Neuronal stem cell (in vitro differentiated cells): Measurements from ENCODE around the gene SLF1.

Source experiments
- DNase-seq: peaks from one replicate; pipeline ENCODE4 v3.0.0-alpha.2; 2013; ENCODE audit warnings: low spot score
- H2AFZ ChIP-seq: one replicate; pipeline ENCODE4 v1.6.1; 2013; ENCODE audit warnings: mild to moderate bottlenecking, low read length, inconsistent platforms
- H2AK5ac ChIP-seq: 2 replicates; pipeline ENCODE4 v1.6.1; 2013; ENCODE audit warnings: low read depth, mild to moderate bottlenecking, inconsistent platforms, low read length, moderate library complexity, mixed read lengths
- H2BK120ac ChIP-seq: 2 replicates; pipeline ENCODE4 v1.6.1; 2013; ENCODE audit warnings: low read depth, mild to moderate bottlenecking, inconsistent platforms, low read length, moderate library complexity, mixed read lengths
- H2BK12ac ChIP-seq: one replicate; pipeline ENCODE4 v1.6.1; 2013; ENCODE audit warnings: low read length, inconsistent platforms
- H2BK15ac ChIP-seq: 2 replicates; pipeline ENCODE4 v1.6.1; 2013; ENCODE audit warnings: mild to moderate bottlenecking, low read length, inconsistent platforms, mixed read lengths
- H2BK5ac ChIP-seq: one replicate; pipeline ENCODE4 v1.6.1; 2013; ENCODE audit warnings: inconsistent platforms, mild to moderate bottlenecking, low read length, moderate library complexity
- H3K14ac ChIP-seq: one replicate; pipeline ENCODE4 v1.6.1; 2013; ENCODE audit warnings: low read length, inconsistent platforms
- H3K18ac ChIP-seq: 2 replicates; pipeline ENCODE4 v1.6.1; 2013; ENCODE audit warnings: low read length, inconsistent platforms
- H3K23ac ChIP-seq: 2 replicates; pipeline ENCODE4 v1.6.1; 2013; ENCODE audit warnings: low read depth, mild to moderate bottlenecking, mixed read lengths, low read length, inconsistent platforms; ENCODE audit not compliant: poor library complexity
- H3K27ac ChIP-seq: replicated peaks from 3 replicates; pipeline ENCODE4 v1.5.1; 2013; ENCODE audit warnings: low read length, inconsistent platforms
- H3K27me3 ChIP-seq, 3 experiments: 2 replicates each; pipeline ENCODE4 v1.6.1; 2013; ENCODE audit warnings: low read length in 3 of 3, mild to moderate bottlenecking in 2 of 3, inconsistent platforms in 1 of 3, low read depth in 1 of 3, mixed read lengths in 1 of 3, moderate library complexity in 1 of 3; ENCODE audit not compliant: control insufficient read depth in 3 of 3, insufficient read depth in 3 of 3
- H3K36me3 ChIP-seq, 2 donors: replicated peaks in 1 of 2; 2 replicates each; pipeline ENCODE4 v1.6.1; 2013; ENCODE audit warnings: low read length in 2 of 2; ENCODE audit not compliant: control insufficient read depth in 2 of 2, insufficient read depth in 2 of 2
- H3K4ac ChIP-seq: 2 replicates; pipeline ENCODE4 v1.6.1; 2013; ENCODE audit warnings: inconsistent platforms, mild to moderate bottlenecking, low read length, moderate library complexity
- H3K4me1 ChIP-seq, 2 donors: 1 replicate in 1 of 2; 2 replicates in 1 of 2; pipeline ENCODE4 v1.6.1; 2013; ENCODE audit warnings: low read length in 2 of 2, low read depth in 1 of 2; ENCODE audit not compliant: control insufficient read depth in 2 of 2, insufficient read depth in 1 of 2
- H3K4me2 ChIP-seq: one replicate; pipeline ENCODE4 v1.6.1; 2013; ENCODE audit warnings: mild to moderate bottlenecking, low read length, inconsistent platforms; ENCODE audit not compliant: insufficient read depth, poor library complexity, severe bottlenecking
- H3K4me3 ChIP-seq, 2 donors: 2 replicates each; pipeline ENCODE4 v1.5.1; 2013; ENCODE audit warnings: low read length in 2 of 2, mild to moderate bottlenecking in 2 of 2, inconsistent platforms in 1 of 2, moderate library complexity in 1 of 2
- H3K79me1 ChIP-seq: one replicate; pipeline ENCODE4 v1.6.1; 2013; ENCODE audit warnings: low read depth, mild to moderate bottlenecking, inconsistent platforms, low read length, moderate library complexity
- H3K9ac ChIP-seq: one replicate; pipeline ENCODE4 v1.6.1; 2013; ENCODE audit warnings: mild to moderate bottlenecking, low read depth, low read length, inconsistent platforms; ENCODE audit not compliant: poor library complexity
- H3K9me3 ChIP-seq, 2 donors: replicated peaks in 1 of 2; 2 replicates each; pipeline versions ENCODE3 to v1.6.1; 2013; ENCODE audit warnings: low read length in 2 of 2, mild to moderate bottlenecking in 2 of 2, inconsistent platforms in 1 of 2, low read depth in 1 of 2, mixed read lengths in 1 of 2, moderate library complexity in 1 of 2; ENCODE audit not compliant: control insufficient read depth in 2 of 2, insufficient read depth in 1 of 2
- H4K8ac ChIP-seq: one replicate; pipeline ENCODE4 v1.6.1; 2013; ENCODE audit warnings: low read depth, mild to moderate bottlenecking, inconsistent platforms, low read length, moderate library complexity
- H4K91ac ChIP-seq: one replicate; pipeline ENCODE4 v1.6.1; 2013; ENCODE audit warnings: low read length, low read depth, mild to moderate bottlenecking, inconsistent platforms; ENCODE audit not compliant: poor library complexity
- WGBS, 2 donors: extraction: QIAGEN DNeasy Blood & Tissue Kit; methylation state at CpG; one replicate each; pipeline ENCODE4 v1.1.7; 2013; ENCODE audit warnings: missing lambda C conversion rate in 2 of 2, mixed read lengths in 1 of 2; ENCODE audit not compliant: insufficient read length in 2 of 2, insufficient replicate concordance in 1 of 2; ENCODE audit errors: extremely low coverage in 2 of 2; 5-methylcytosine and 5-hydroxymethylcytosine counted together

SLF1 gene

GRCh38 chr5:94682814-94683520, 64.5 kb downstream of the SLF1 start:
- no peak for DNase-seq
- Histone ChIP-seq H3K4me2 (no peak overlapping the region), H3K27ac (no peak overlapping the region), H3K23ac (no peak overlapping the region), H3K4ac (no peak overlapping the region), H3K18ac (no peak overlapping the region), H2BK12ac (no peak overlapping the region), H2AK5ac (no peak overlapping the region), H3K14ac (no peak overlapping the region), H3K4me3 (no peak overlapping the region), H2BK5ac (no peak overlapping the region), H2AFZ (no peak overlapping the region), H4K91ac (no peak overlapping the region), H4K8ac (no peak overlapping the region), H3K9me3 (peaks cover 0 to 2% of the 10 kb centered on the region in 2 donors), H3K9ac (no peak overlapping the region), H3K36me3 (peaks cover 4 to 67% of the 10 kb centered on the region in 2 donors), H2BK15ac (no peak overlapping the region), H3K4me1 (peaks cover 0 to 6% of the 10 kb centered on the region in 2 donors), H3K79me1 (no peaks in the 10 kb centered on the region), H2BK120ac (no peak overlapping the region), H3K27me3 (no peaks in the 10 kb centered on the region)
- 100% methylated on average over 1 of the region's 5 CpGs; no CpG with 5 or more reads in 1 of the 2 donors for WGBS, 2 donors

GRCh38 chr5:94689908-94690307, 71.4 kb downstream of the SLF1 start:
- no peak overlapping the region for H2AK5ac ChIP-seq
- no peak overlapping the region for H3K4me2 ChIP-seq
- no peak overlapping the region for H2BK5ac ChIP-seq
- no peak overlapping the region for H3K27ac ChIP-seq
- H3K79me1 ChIP-seq = no peaks in the 10 kb centered on the region
- no peak overlapping the region for H2BK12ac ChIP-seq
- H3K23ac ChIP-seq = no peak overlapping the region
- H3K14ac ChIP-seq = no peak overlapping the region
- no peak overlapping the region for H3K4ac ChIP-seq
- no peak overlapping the region for H4K91ac ChIP-seq
- H3K9me3 ChIP-seq = peaks cover 0 to 7% of the 10 kb centered on the region in 2 donors
- no peak overlapping the region for H3K9ac ChIP-seq
- H3K4me3 ChIP-seq = no peak overlapping the region
- no peak overlapping the region for H2BK120ac ChIP-seq
- H3K18ac ChIP-seq = no peak overlapping the region
- H3K4me1 ChIP-seq = peaks cover 2 to 41% of the 10 kb centered on the region in 2 donors
- DNase-seq = no peak
- H3K36me3 ChIP-seq = peaks cover 4 to 58% of the 10 kb centered on the region in 2 donors
- no peak overlapping the region for H2AFZ ChIP-seq
- H4K8ac ChIP-seq = no peak overlapping the region
- no peaks in the 10 kb centered on the region for H3K27me3 ChIP-seq
- H2BK15ac ChIP-seq = no peak overlapping the region

- no peaks in the 10 kb centered on the region for H3K79me1 ChIP-seq
- H3K9me3 ChIP-seq = peaks cover 0 to 7% of the 10 kb centered on the region in 2 donors
- no peak overlapping the region for H2BK5ac ChIP-seq
- peaks cover 2 to 38% of the 10 kb centered on the region in 2 donors for H3K4me1 ChIP-seq
- no peak overlapping the region for H3K4ac ChIP-seq
- no peak overlapping the region for H3K9ac ChIP-seq
- H2AFZ ChIP-seq = peak overlapping the region; percentile 1
- H3K23ac ChIP-seq = no peak overlapping the region
- H3K4me3 ChIP-seq = no peak overlapping the region
- no peak overlapping the region for H2BK15ac ChIP-seq
- H3K4me2 ChIP-seq = no peak overlapping the region
- peaks cover 4 to 63% of the 10 kb centered on the region in 2 donors for H3K36me3 ChIP-seq
- H3K27ac ChIP-seq = no peak overlapping the region
- no peak overlapping the region for H3K18ac ChIP-seq
- WGBS, 2 donors = no CpG with 5 or more reads among the region's 2 CpGs
- no peak overlapping the region for H2AK5ac ChIP-seq
- H4K91ac ChIP-seq = no peak overlapping the region
- H3K27me3 ChIP-seq = no peaks in the 10 kb centered on the region
- no peak overlapping the region for H3K14ac ChIP-seq
- DNase-seq = no peak
- no peak overlapping the region for H2BK120ac ChIP-seq
- H2BK12ac ChIP-seq = no peak overlapping the region
- H4K8ac ChIP-seq = no peak overlapping the region
Measured at GRCh38 chr5:94690778-94691177, 72.3 kb downstream of the SLF1 start.

GRCh38 chr5:94691291-94691690, 72.8 kb downstream of the SLF1 start:
- Histone ChIP-seq H2AK5ac (no peak overlapping the region), H2BK15ac (no peak overlapping the region), H4K8ac (no peak overlapping the region), H3K4me3 (no peak overlapping the region), H3K79me1 (no peaks in the 10 kb centered on the region), H2BK12ac (no peak overlapping the region), H3K23ac (no peak overlapping the region), H3K4me1 (peaks cover 2 to 38% of the 10 kb centered on the region in 2 donors), H3K27me3 (no peaks in the 10 kb centered on the region), H3K9ac (no peak overlapping the region), H4K91ac (no peak overlapping the region), H3K4ac (no peak overlapping the region), H3K9me3 (peaks cover 0 to 7% of the 10 kb centered on the region in 2 donors), H2BK120ac (no peak overlapping the region), H3K14ac (no peak overlapping the region), H3K36me3 (peaks cover 4 to 63% of the 10 kb centered on the region in 2 donors), H2BK5ac (no peak overlapping the region), H3K4me2 (no peak overlapping the region), H2AFZ (peak overlapping the region; percentile 1), H3K18ac (no peak overlapping the region), H3K27ac (no peak overlapping the region)
- WGBS, 2 donors = no CpG with 5 or more reads among the region's 1 CpG
- no peak for DNase-seq
